Ovary (tissue), 9 donors: ENCODE data around the gene ISYNA1. TPM values are rescaled to one million over a fixed set of nuclear protein-coding genes. Genes with fewer than 3 reads are reported as not detected.
A peak's percentile ranks its signal among the peaks of the same experiment; 100 is the strongest.

Experiments
- DNase-seq, 5 donors: peaks; one replicate each; pipeline ENCODE4 v3.0.0-alpha.2; 2019 to 2020
- H3K27ac ChIP-seq, 2 donors: fragments of 200-600 bp; one replicate each; pipeline versions ENCODE4 v1.5.1 to v1.8.0; 2019 to 2022
- H3K27me3 ChIP-seq: fragments of 200-600 bp; one replicate; pipeline ENCODE4 v1.8.0; 2022
- H3K36me3 ChIP-seq: fragments of 200-600 bp; sonication (generic); one replicate; pipeline ENCODE4 v1.5.1; 2019
- H3K4me1 ChIP-seq: one replicate; pipeline ENCODE4 v1.8.1; 2013; ENCODE audit warnings: mild to moderate bottlenecking, moderate library complexity; ENCODE audit not compliant: insufficient read depth
- H3K4me3 ChIP-seq: fragments of 200-600 bp; sonication (generic); one replicate; pipeline ENCODE4 v1.5.1; 2017
- H3K9me3 ChIP-seq, 2 donors: fragments of 200-600 bp in 1 of 2; sonication (generic) in 1 of 2; one replicate each; pipeline versions ENCODE4 v1.5.1 to v1.8.1; 2013 to 2019; ENCODE audit warnings: mild to moderate bottlenecking in 1 of 2, moderate library complexity in 1 of 2
- EP300 ChIP-seq: sonication (generic); formaldehyde crosslinking; IDR thresholded peaks from one replicate; pipeline ENCODE4 v1.6.1; 2017; ENCODE audit warnings: antibody characterized with exemption
- POLR2A ChIP-seq: fragments of 450-650 bp; IDR thresholded peaks from one replicate; pipeline ENCODE4 v1.6.1; 2017; ENCODE audit warnings: antibody characterized with exemption, mild to moderate bottlenecking, moderate library complexity
- WGBS, 3 donors: extraction: QIAGEN DNeasy Blood & Tissue Kit in 1 of 3; methylation state at CpG; one replicate each; pipeline versions ENCODE4 v1.1.5 to v1.1.7; 2013 to 2017; 5-methylcytosine and 5-hydroxymethylcytosine counted together
- intact Hi-C, 4 donors: fragments of 100-400 bp; cut with DNase I; formaldehyde crosslinking; loops; one replicate each; pipeline versions ENCODE4 v1.11.0 to v1.15.1; 2022 to 2023
- polyA plus RNA-seq, 2 donors: library from polyadenylated mRNA; stranded (reverse); fragments of 200-250 nt in 1 of 2; fragments of 350-450 nt in 1 of 2; fragmentation: Illumina TruSeq in 1 of 2; extraction: RNeasy Lipid Tissue Mini Kit (QIAGEN cat#74804) in 1 of 2; gene quantifications; one replicate each; pipeline ENCODE4 v1.2.3, GENCODE V29; 2013 to 2014
- total RNA-seq, 7 donors: library from RNA; depleted of rRNA in 2 of 7; stranded (reverse); fragments of >200 nt in 2 of 7; fragmentation: NEBNext Ultra II Directional in 3 of 7; extraction: Animal tissue kit (Norgen Biotek cat#: 25700) in 3 of 7; gene quantifications; one replicate each; pipeline versions ENCODE4 v1.1.0 to v1.2.4, GENCODE V29; 2016 to 2023
- TF ChIP-seq, protein P1 (sequence below), 3 donors: fragments of 450-650 bp in 2 of 3; fragments of 200-600 bp in 1 of 3; IDR thresholded peaks; one replicate each; pipeline versions ENCODE4 v1.5.1 to v1.8.0; 2016 to 2022; ENCODE audit warnings: antibody characterized with exemption in 3 of 3, mild to moderate bottlenecking in 1 of 3
- donor health status: DM: no; HTN: no; CAD: no; lungs with moderate emphysema.
- donor health status: DM: no; HTN: no; CAD: no.
- donor health status: Bipolar disorder and iron deficiency.
- donor health status: DM: yes; HTN: yes; CAD: no.
- donor health status: DM: no; HTN: no; CAD: no.
- donor health status: DM: yes; HTN: yes; CAD: no.

The ISYNA1 gene
- total and polyA plus RNA-seq, 9 donors: 9.6 to 345 (median 183) TPM

- peak in 1 of 5 donors; percentile 40 for DNase-seq
Measured at GRCh38 chr19:18450021-18450930, 12.3 kb upstream of the ISYNA1 start.

DNA sequence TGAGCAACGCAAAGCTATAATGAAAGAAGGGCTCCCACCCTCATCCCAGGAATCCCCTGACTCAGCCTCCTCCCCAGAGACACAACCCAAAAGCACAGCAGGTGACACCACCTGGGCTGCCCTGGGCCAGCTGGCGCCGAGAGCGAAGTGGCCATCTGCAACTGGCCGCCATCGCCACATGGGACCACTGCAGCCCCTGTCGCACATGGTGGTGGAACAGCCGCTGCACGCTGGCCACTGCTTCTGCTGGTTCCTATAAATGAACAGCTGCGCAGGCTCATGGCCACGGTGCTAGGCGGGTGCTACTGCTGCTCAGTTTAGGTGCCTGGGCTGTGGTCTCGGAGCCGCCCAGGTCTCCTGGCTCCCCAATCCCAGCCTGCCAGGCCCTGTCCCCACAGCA is 11.6 kb upstream of the ISYNA1 start:
- no peaks in the 10 kb centered on the region for H3K36me3 ChIP-seq
- WGBS, 3 donors: 91 to 95% (median 94%) methylated on average over 8 to 14 of the region's 14 CpGs
- peaks cover 2% of the 10 kb centered on the region for H3K4me1 ChIP-seq
- no peak for DNase-seq
- TF ChIP-seq POLR2A: no peak
- TF ChIP-seq EP300: no peak
- TF ChIP-seq, protein P1, sequence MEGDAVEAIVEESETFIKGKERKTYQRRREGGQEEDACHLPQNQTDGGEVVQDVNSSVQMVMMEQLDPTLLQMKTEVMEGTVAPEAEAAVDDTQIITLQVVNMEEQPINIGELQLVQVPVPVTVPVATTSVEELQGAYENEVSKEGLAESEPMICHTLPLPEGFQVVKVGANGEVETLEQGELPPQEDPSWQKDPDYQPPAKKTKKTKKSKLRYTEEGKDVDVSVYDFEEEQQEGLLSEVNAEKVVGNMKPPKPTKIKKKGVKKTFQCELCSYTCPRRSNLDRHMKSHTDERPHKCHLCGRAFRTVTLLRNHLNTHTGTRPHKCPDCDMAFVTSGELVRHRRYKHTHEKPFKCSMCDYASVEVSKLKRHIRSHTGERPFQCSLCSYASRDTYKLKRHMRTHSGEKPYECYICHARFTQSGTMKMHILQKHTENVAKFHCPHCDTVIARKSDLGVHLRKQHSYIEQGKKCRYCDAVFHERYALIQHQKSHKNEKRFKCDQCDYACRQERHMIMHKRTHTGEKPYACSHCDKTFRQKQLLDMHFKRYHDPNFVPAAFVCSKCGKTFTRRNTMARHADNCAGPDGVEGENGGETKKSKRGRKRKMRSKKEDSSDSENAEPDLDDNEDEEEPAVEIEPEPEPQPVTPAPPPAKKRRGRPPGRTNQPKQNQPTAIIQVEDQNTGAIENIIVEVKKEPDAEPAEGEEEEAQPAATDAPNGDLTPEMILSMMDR (IDR thresholded peaks at IDR 0.05): no peak
- intact Hi-C loops: no loop called here
- no peak overlapping the region for H3K27ac ChIP-seq
- no peaks in the 10 kb centered on the region for H3K9me3 ChIP-seq
- H3K27me3 ChIP-seq: no peaks in the 10 kb centered on the region
- H3K4me3 ChIP-seq: no peak overlapping the region

More at GRCh38 chr19:18450021-18450930, 12.3 kb upstream of the ISYNA1 start:
- intact Hi-C loops: loop anchor here in 3 of 4 donors (5.0 to 10.0 kb wide), 4 partner anchors 125 to 415 kb away; partner anchors contain the start of genes REX1BD (in 1 of the 3) and UBA52 (in 1 of the 3)
- H3K27ac ChIP-seq: no peak overlapping the region
- no peaks in the 10 kb centered on the region for H3K36me3 ChIP-seq
- H3K27me3 ChIP-seq: no peaks in the 10 kb centered on the region
- H3K9me3 ChIP-seq: no peaks in the 10 kb centered on the region
- peaks cover 2% of the 10 kb centered on the region for H3K4me1 ChIP-seq
- WGBS, 3 donors: 69 to 77% (median 74%) methylated on average over 32 to 33 of the region's 33 CpGs
- no peak for TF ChIP-seq POLR2A
- TF ChIP-seq EP300: no peak
- TF ChIP-seq, protein P1 (IDR thresholded peaks at IDR 0.05): no peak
- H3K4me3 ChIP-seq: no peak overlapping the region

DNA sequence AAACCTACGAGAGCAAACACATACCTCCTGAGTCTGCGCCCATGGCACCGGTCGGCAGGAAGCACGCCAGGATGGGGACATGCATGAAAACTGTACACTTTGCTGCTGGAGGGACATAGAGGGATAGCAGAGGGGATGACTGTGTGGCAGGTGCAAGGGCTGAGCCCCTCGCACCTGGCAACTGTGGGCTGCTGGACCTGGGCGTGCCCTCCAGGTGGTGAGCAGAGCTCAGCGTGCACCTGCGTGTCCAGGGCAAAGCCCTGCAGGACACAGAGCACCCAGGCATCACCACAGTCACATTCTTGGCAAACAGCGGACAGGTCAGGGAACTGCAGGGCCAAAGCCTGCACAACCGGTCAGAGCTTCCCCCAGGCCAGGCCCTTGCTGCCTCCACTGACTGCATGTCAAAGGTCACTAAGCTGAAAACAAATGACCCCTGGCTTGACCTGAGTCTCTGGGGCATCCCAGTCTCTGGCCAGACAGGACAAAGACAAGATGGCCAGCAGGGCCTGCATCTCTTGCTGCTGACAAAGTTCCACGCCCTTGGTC is 9.0 kb upstream of the ISYNA1 start:
- no peak for DNase-seq

DNA sequence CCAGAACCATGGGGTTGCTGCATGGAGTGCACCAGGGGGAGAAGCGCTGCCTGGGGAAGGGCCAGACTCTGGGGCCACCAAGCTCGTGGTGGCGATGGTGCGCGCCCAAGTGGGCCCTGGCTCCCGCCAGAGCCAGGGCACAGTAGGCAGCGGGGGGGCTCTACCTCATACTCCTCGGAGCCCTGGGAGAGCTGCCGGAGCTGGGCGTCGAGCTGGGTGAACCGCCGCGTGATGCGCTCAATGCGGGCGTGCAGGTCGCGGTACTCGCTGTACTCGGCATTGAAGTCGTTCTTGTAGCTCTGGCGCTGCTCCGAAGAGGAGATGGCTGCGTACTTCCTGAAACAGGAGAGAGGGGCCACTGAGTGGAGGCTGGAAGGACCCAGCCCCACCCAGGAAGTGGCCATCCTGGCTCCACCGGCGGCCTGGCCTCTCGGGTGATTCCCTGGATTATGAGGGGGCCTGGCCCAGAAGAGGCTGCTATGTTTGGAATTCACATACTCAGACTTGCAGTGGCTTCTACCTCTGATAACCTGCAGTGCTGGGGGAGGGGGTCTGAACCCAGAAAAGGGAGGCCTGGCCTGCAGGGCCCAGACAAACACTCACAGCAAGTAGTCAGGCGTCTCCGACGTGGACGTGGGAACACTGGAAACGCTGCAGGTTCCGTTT is 8.3 kb upstream of the ISYNA1 start:
- no peaks in the 10 kb centered on the region for H3K27me3 ChIP-seq
- TF ChIP-seq, protein P1 (IDR thresholded peaks at IDR 0.05): no peak
- TF ChIP-seq EP300 (no peak), POLR2A (no peak)
- peak in 1 of 5 donors; percentile 40 for DNase-seq
- WGBS, 3 donors: 84 to 85% (median 85%) methylated on average over 34 of the region's 34 CpGs
- H3K4me3 ChIP-seq: no peak overlapping the region
- intact Hi-C loops: no loop called here
- no peaks in the 10 kb centered on the region for H3K9me3 ChIP-seq
- H3K36me3 ChIP-seq: no peaks in the 10 kb centered on the region
- no peak overlapping the region for H3K27ac ChIP-seq
- peaks cover 2% of the 10 kb centered on the region for H3K4me1 ChIP-seq

More for the DNA sequence above, 9.0 kb upstream of the ISYNA1 start:
- H3K36me3 ChIP-seq: no peaks in the 10 kb centered on the region
- H3K27me3 ChIP-seq: no peaks in the 10 kb centered on the region
- no peak overlapping the region for H3K27ac ChIP-seq
- 84 to 94% (median 92%) methylated on average over 12 of the region's 12 CpGs for WGBS, 3 donors
- intact Hi-C loops: no loop called here
- peaks cover 2% of the 10 kb centered on the region for H3K4me1 ChIP-seq
- TF ChIP-seq, protein P1 (IDR thresholded peaks at IDR 0.05): no peak
- TF ChIP-seq POLR2A: no peak
- no peak for TF ChIP-seq EP300
- H3K4me3 ChIP-seq: no peak overlapping the region
- H3K9me3 ChIP-seq: no peaks in the 10 kb centered on the region
